VCaP (cell line): Measurements from ENCODE around the gene MAP4K4.

ENCODE experiments used
- H3K27ac ChIP-seq: fragments of 450-650 bp; 2 replicates; pipeline ENCODE4 v1.5.1; 2017
- TF ChIP-seq, protein P1 (sequence below): fragments of 450-650 bp; conservative IDR thresholded peaks from 2 replicates; pipeline ENCODE4 v1.5.1; 2017; ENCODE audit warnings: mild to moderate bottlenecking, moderate library complexity

Gene MAP4K4

DNA sequence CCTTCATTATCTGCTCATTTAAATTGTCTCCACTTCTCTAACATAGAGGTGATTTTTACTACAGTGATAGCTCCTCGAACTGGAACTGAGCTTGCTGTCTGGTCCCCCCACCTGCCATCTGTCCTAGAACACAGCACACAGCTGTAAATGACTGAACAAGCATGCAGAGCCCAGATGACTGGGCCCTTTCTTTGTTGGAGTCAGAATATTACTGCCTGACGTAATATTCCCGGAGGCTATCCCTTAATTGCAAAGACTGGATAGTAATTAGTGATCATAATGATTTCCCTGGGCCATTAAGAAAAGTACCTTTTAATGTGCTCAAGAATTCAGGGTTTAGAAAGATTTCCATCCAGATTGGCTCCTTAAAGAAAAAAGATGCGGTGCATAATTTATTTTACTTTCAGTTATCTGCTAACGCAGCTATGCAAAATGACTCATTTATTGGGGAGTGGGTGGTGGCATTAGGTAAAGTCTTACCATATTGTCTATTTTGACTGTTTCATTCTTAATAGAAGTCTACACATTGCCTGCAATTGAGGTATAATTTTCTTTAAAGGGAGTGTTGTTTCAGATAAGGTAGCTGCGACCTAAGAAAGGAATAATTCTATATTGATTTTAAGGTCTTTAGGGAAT, 84.4 kb downstream of the MAP4K4 start:
- H3K27ac ChIP-seq: no peak overlapping the region
- TF ChIP-seq, protein P1, sequence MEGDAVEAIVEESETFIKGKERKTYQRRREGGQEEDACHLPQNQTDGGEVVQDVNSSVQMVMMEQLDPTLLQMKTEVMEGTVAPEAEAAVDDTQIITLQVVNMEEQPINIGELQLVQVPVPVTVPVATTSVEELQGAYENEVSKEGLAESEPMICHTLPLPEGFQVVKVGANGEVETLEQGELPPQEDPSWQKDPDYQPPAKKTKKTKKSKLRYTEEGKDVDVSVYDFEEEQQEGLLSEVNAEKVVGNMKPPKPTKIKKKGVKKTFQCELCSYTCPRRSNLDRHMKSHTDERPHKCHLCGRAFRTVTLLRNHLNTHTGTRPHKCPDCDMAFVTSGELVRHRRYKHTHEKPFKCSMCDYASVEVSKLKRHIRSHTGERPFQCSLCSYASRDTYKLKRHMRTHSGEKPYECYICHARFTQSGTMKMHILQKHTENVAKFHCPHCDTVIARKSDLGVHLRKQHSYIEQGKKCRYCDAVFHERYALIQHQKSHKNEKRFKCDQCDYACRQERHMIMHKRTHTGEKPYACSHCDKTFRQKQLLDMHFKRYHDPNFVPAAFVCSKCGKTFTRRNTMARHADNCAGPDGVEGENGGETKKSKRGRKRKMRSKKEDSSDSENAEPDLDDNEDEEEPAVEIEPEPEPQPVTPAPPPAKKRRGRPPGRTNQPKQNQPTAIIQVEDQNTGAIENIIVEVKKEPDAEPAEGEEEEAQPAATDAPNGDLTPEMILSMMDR: no peak

DNA sequence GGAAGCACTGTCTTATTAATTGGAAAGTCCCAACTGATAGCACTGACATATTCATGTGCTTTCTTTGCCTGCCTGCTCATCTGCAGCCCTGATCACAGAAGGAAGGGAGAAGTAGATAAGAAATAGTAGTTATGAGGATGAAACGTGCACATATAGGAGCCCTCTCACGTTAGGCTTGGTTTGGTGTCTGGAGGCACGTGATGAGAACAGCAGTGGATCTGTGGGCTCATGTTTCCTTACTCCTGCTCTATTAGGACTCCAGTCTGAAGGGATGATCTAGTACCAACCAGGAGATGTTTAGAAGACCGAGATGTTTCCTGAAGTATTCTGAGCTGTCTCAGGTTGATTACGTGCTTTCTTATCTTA, 84.9 kb downstream of the MAP4K4 start:
- H3K27ac ChIP-seq: no peak overlapping the region
- TF ChIP-seq, protein P1: no peak

DNA sequence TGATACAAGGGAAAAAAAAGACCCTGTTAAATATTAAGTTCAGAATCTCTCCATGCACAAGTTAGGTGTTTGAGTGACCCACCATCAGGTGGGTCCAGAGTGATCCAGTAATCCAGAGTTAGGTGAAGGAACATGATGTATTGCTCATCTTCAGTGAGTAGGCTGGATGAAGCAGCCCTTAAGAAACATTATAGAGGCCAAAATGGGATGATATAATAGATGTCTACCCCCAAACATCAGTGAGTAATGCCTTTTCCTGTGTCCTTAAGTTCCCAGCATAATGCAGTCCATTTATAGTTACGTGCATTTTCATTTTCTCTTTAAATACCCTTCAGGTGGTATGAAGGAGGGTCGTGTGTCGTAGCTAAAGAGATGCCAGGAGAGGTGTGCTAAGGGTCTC, 89.6 kb downstream of the MAP4K4 start:
- H3K27ac ChIP-seq: no peak overlapping the region
- TF ChIP-seq, protein P1: no peak

DNA sequence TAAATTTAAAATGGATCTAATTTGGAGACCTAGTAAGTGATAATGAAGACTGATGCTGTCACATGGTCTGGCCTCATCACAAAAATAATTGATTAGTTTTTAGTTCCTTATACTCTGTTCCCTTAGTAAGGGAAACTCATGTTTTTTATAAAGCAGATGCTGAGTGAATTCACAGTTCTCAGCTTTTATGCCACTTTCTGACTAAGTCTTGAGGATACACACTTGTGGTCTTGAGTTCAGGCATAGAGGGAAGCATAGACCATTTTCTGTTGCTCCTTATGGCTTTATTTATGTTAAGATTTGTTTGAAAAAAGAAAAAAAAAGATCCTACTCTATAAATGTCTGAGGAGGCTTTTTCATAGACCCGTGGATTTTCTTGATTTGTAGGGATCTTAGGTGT, 91.1 kb downstream of the MAP4K4 start:
- TF ChIP-seq, protein P1: no peak
- no peak overlapping the region for H3K27ac ChIP-seq

DNA sequence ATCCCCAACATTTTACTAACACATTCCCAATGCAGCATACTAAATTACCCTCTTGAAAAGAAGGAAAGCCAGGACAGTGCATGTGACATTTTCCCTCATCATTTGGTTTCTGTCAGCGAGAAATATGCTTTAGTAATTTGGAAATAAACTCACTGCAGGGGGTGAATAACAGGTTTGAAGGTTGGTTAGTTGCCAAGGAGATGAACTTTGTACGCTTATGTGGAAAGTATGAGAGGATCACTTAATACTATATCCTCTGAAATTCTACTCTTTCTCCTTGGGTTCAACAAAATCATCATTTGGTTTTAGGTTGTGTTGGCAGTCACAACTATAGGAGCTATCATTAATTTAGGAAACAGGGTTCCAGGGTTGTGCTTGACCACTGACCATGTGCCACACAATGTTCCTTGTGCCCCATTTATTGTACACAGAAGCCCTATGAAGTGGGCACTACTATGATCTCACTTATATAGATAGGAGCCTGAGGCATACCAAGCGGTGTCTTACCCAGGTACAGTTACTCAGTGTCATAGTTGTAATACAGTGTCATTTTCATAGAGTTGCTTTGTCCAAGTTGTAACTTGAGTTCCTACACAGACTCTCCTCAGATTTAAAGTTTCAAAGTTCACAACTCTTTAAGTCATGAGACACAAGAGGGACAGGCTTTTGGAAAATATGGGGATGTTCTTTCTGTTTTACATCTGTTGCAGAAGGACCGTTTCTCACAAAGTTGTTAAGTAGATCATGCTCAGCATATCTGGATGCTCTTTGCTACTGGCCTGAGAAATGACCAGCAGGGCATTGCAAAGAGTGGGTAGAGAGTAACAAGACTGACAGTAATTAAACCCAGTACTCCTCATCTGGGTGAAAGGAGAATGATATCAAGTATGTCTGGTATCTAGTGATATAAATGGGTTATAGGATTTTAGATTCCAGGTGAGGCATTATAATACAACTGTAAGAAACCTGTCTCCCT, 91.8 kb downstream of the MAP4K4 start:
- H3K27ac ChIP-seq: no peak overlapping the region
- TF ChIP-seq, protein P1: no peak

DNA sequence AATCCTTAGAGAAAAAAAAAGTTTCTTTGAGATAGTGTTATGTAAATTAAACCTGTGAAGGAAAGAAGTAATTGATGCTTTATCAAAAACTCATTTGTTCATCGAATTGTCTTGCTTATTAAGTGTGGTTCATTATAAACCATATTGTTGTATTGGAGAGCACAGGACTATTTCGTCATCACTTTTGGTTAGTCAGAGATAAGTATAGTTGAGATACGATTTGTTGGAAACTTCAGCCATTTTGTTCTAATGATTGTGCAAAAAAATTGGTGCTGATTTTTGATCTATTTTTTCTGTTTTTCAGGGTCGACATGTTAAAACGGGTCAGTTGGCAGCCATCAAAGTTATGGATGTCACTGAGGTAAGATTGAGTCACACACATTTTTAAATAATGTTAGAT, 92.9 kb downstream of the MAP4K4 start:
- TF ChIP-seq, protein P1: no peak
- no peak overlapping the region for H3K27ac ChIP-seq

DNA sequence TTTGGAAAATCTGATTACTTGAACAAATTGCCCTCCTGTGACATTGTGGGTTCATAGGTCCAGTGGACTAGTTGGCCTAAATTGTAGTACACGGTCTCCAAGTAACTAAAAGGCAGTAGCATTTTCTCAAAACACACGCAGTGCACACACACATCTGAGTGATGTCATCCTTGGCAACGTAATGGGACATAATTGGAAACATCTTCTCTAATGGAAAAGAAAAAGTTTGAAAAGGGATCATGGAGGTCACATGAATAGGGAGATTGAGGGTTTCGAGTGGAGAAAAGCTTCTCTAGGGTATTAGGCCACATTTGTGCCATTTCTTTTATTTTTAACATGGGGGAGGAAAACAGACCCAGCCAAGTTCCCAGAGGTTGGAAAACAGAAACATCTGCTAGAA, 93.3 kb downstream of the MAP4K4 start:
- TF ChIP-seq, protein P1: no peak
- H3K27ac ChIP-seq: no peak overlapping the region
